Measurements from ENCODE around the gene RAB8B. TPM values are rescaled to one million over a fixed set of nuclear protein-coding genes. Genes with fewer than 3 reads are reported as not detected.

Gene RAB8B
- total and polyA plus RNA-seq, 12 donors = 5.2 to 54.4 (median 35.5) TPM

- DNase-seq = no peak
- H3K27me3 ChIP-seq = no peaks in the 10 kb centered on the region
- TF ChIP-seq CTCF (IDR thresholded peaks at IDR 0.05) = no peak
- no peak for TF ChIP-seq POLR2A (IDR thresholded peaks at IDR 0.05)
- H3K27ac ChIP-seq = no peak overlapping the region
- intact Hi-C loops (cut with DNase I) = loop anchor here (5.0 kb wide), 1 partner anchor 115 kb away; no protein-coding TSS in a partner anchor
- no peaks in the 10 kb centered on the region for H3K9me3 ChIP-seq (replicated peaks in 1 of 3)
- H3K4me1 ChIP-seq (replicated peaks in 1 of 2) = peaks cover 8 to 11% of the 10 kb centered on the region in 2 donors
- peaks cover 0 to 8% of the 10 kb centered on the region in 2 donors for H3K36me3 ChIP-seq (replicated peaks in 1 of 2)
- 79 to 93% (median 82%) methylated on average over 2 of the region's 2 CpGs for WGBS, 4 donors
- no peak overlapping the region for H3K4me3 ChIP-seq
Observed at GRCh38 chr15:63287109-63287508, 97.7 kb downstream of the RAB8B start.

- intact Hi-C loops (cut with DNase I) = loop anchor here (5.0 kb wide), 1 partner anchor 114 kb away; no protein-coding TSS in a partner anchor
- DNase-seq = no peak
- TF ChIP-seq CTCF (IDR thresholded peaks at IDR 0.05) (no peak), POLR2A (IDR thresholded peaks at IDR 0.05) (no peak)
- no peaks in the 10 kb centered on the region for H3K27me3 ChIP-seq
- H3K36me3 ChIP-seq (replicated peaks in 1 of 2) = peaks cover 0 to 8% of the 10 kb centered on the region in 2 donors
- WGBS, 4 donors = 27 to 55% (median 45%) methylated on average over 1 of the region's 1 CpG
- H3K9me3 ChIP-seq (replicated peaks in 1 of 3) = no peaks in the 10 kb centered on the region
- H3K27ac ChIP-seq = no peak overlapping the region
- no peak overlapping the region for H3K4me3 ChIP-seq
- H3K4me1 ChIP-seq (replicated peaks in 1 of 2) = peaks cover 14 to 16% of the 10 kb centered on the region in 2 donors
Observed at GRCh38 chr15:63288342-63288741, 98.9 kb downstream of the RAB8B start.

GRCh38 chr15:63288778-63289378, 99.5 kb downstream of the RAB8B start:
- no peak overlapping the region for H3K27ac ChIP-seq
- no peak overlapping the region for H3K4me3 ChIP-seq
- no peaks in the 10 kb centered on the region for H3K27me3 ChIP-seq
- intact Hi-C loops (cut with DNase I) = loop anchor here (5.0 kb wide), 1 partner anchor 113 kb away; no protein-coding TSS in a partner anchor
- no peak for DNase-seq
- H3K4me1 ChIP-seq (replicated peaks in 1 of 2) = peaks cover 14 to 16% of the 10 kb centered on the region in 2 donors
- no peaks in the 10 kb centered on the region for H3K9me3 ChIP-seq (replicated peaks in 1 of 3)
- 1 to 5% (median 2%) methylated on average over 4 of the region's 4 CpGs for WGBS, 4 donors
- peaks cover 0 to 8% of the 10 kb centered on the region in 2 donors for H3K36me3 ChIP-seq (replicated peaks in 1 of 2)
- TF ChIP-seq POLR2A (IDR thresholded peaks at IDR 0.05) (no peak), CTCF (IDR thresholded peaks at IDR 0.05) (peak; percentile 28 to 77 (median 74))

GRCh38 chr15:63291507-63291906, 102.1 kb downstream of the RAB8B start:
- Histone ChIP-seq H3K4me3 (no peak overlapping the region), H3K9me3 (replicated peaks in 1 of 3) (no peaks in the 10 kb centered on the region), H3K27ac (peak overlapping the region in 4 of 5 donors; percentile 29 to 72 (median 44)), H3K36me3 (replicated peaks in 1 of 2) (peaks cover 0 to 5% of the 10 kb centered on the region in 2 donors), H3K27me3 (no peaks in the 10 kb centered on the region), H3K4me1 (replicated peaks in 1 of 2) (peaks cover 19 to 23% of the 10 kb centered on the region in 2 donors)
- TF ChIP-seq CTCF (IDR thresholded peaks at IDR 0.05) (no peak), POLR2A (IDR thresholded peaks at IDR 0.05) (no peak)
- intact Hi-C loops (cut with DNase I) = no loop called here
- DNase-seq = no peak
